A549 (cell line): ENCODE data around the gene GAS7. TPM values are rescaled to one million over a fixed set of nuclear protein-coding genes. Genes with fewer than 3 reads are reported as not detected.

Experiments
- ATAC-seq, 2 experiments: fragments of 200-7000 bp in 1 of 2; fragments of >200 bp in 1 of 2; cut with Nextera tagmentation in 1 of 2; cut with Tn5 transposase in 1 of 2; 3 replicates each; pipeline versions ENCODE4 v1.8.0 to v1.9.1; 2018 to 2020; ENCODE audit warnings: mild to moderate bottlenecking in 1 of 2, moderate library complexity in 1 of 2
- CTCF ChIA-PET: fragments of 300-600 bp; sonication (Branson Sonifier 250); formaldehyde crosslinking; extraction: SDS; loops from one replicate; lab custom pipeline; 2021; ENCODE audit warnings: antibody characterized with exemption, inconsistent platforms; lab: Yijun Ruan, JAX
- POLR2A ChIA-PET: fragments of 350-600 bp; formaldehyde crosslinking; extraction: SDS; loops from one replicate; lab custom pipeline; 2021; ENCODE audit warnings: antibody characterized with exemption, inconsistent platforms; lab: Yijun Ruan, JAX
- DNase-seq, 2 experiments: peaks; one replicate each; pipeline versions ENCODE4 v3.0.0 to v3.0.0-alpha.2; 2011 to 2016; ENCODE audit warnings: low read depth in 1 of 2, low spot score in 1 of 2
- FAIRE-seq: peaks from 2 replicates; lab custom pipeline; 2011; peaks lifted over from hg19 to GRCh38; lab: Jason Lieb, UNC
- H3K27ac ChIP-seq, 2 experiments: fragments of >200 bp; sonication (Bioruptor Twin); formaldehyde crosslinking; 3 replicates each; pipeline ENCODE4 v1.5.1; 2016 to 2017
- H3K4me1 ChIP-seq: fragments of >200 bp; sonication (Bioruptor Twin); formaldehyde crosslinking; 3 replicates; pipeline ENCODE4 v1.6.1; 2016
- H3K4me2 ChIP-seq: fragments of >200 bp; sonication (Bioruptor Twin); formaldehyde crosslinking; 3 replicates; pipeline ENCODE4 v1.6.1; 2016
- H3K4me3 ChIP-seq: fragments of >200 bp; sonication (Bioruptor Twin); formaldehyde crosslinking; 3 replicates; pipeline ENCODE4 v1.5.1; 2016
- H3K9me3 ChIP-seq: fragments of >200 bp; sonication (Bioruptor Twin); formaldehyde crosslinking; 3 replicates; pipeline ENCODE4 v1.6.1; 2016
- ATOH8 ChIP-seq: fragments of 250-450 bp; sonication (Bioruptor Pico); IDR thresholded peaks from 2 replicates; pipeline ENCODE4 v1.5.0; 2020; ENCODE audit warnings: low read depth, mild to moderate bottlenecking, moderate library complexity
- BCL3 ChIP-seq: fragments of >200 bp; sonication (Bioruptor Twin); formaldehyde crosslinking; IDR thresholded peaks from 3 replicates; pipeline ENCODE4 v1.6.1; 2016
- ELK1 ChIP-seq: fragments of 150-350 bp; IDR thresholded peaks from 2 replicates; pipeline ENCODE4 v1.6.1; 2014; ENCODE audit warnings: low read depth, mild to moderate bottlenecking, low read length
- EP300 ChIP-seq, 2 experiments: fragments of >200 bp; sonication (Bioruptor Twin); formaldehyde crosslinking; IDR thresholded peaks; 2 replicates in 1 of 2; 3 replicates in 1 of 2; pipeline ENCODE4 v1.6.1; 2016 to 2017
- FOXS1 ChIP-seq: fragments of 250-450 bp; sonication (Bioruptor Pico); IDR thresholded peaks from 2 replicates; pipeline ENCODE4 v1.5.0; 2020; ENCODE audit warnings: mild to moderate bottlenecking, moderate library complexity
- GATA3 ChIP-seq: IDR thresholded peaks from 2 replicates; pipeline ENCODE4 v1.6.1; 2012; ENCODE audit warnings: borderline replicate concordance
- HOXA7 ChIP-seq: fragments of 250-450 bp; sonication (Bioruptor Pico); IDR thresholded peaks from 2 replicates; pipeline ENCODE4 v1.5.0; 2020; ENCODE audit warnings: mild to moderate bottlenecking, moderate library complexity
- HOXB13 ChIP-seq: fragments of 250-450 bp; sonication (Bioruptor Pico); IDR thresholded peaks from 2 replicates; pipeline ENCODE4 v1.5.0; 2020; ENCODE audit warnings: low read depth, mild to moderate bottlenecking, moderate library complexity
- JUNB ChIP-seq: fragments of >200 bp; sonication (Bioruptor Twin); formaldehyde crosslinking; IDR thresholded peaks from 2 replicates; pipeline ENCODE4 v1.6.1; 2016
- KDM1A ChIP-seq: fragments of 200-600 bp; sonication (generic); IDR thresholded peaks from 2 replicates; pipeline ENCODE4 v1.6.1; 2016; ENCODE audit warnings: low read depth, mild to moderate bottlenecking
- MAFK ChIP-seq: fragments of 450-650 bp; IDR thresholded peaks from 2 replicates; pipeline ENCODE4 v1.6.1; 2014; ENCODE audit not compliant: partially characterized antibody
- MAX ChIP-seq: IDR thresholded peaks from 2 replicates; pipeline ENCODE4 v1.6.1; 2012
- NR3C1 ChIP-seq: fragments of >200 bp; sonication (Bioruptor Twin); formaldehyde crosslinking; IDR thresholded peaks from 3 replicates; pipeline ENCODE4 v1.6.1; 2017
- RARB ChIP-seq: fragments of 250-450 bp; sonication (Bioruptor Pico); IDR thresholded peaks from 2 replicates; pipeline ENCODE4 v1.8.0; 2021; ENCODE audit warnings: mild to moderate bottlenecking, moderate library complexity
- REST ChIP-seq: fragments of 200-600 bp; sonication (generic); IDR thresholded peaks from 2 replicates; pipeline ENCODE4 v1.6.1; 2016; ENCODE audit warnings: antibody characterized with exemption, mild to moderate bottlenecking, moderate library complexity
- TFCP2L1 ChIP-seq: fragments of 250-450 bp; sonication (Bioruptor Pico); IDR thresholded peaks from 2 replicates; pipeline ENCODE4 v1.5.0; 2021; ENCODE audit warnings: mild to moderate bottlenecking
- TP53 ChIP-seq: fragments of 250-450 bp; sonication (Bioruptor Pico); IDR thresholded peaks from 2 replicates; pipeline ENCODE4 v1.5.0; 2021; ENCODE audit warnings: mild to moderate bottlenecking, moderate library complexity
- ZC3H11A ChIP-seq: fragments of 450-650 bp; IDR thresholded peaks from 2 replicates; pipeline ENCODE4 v1.6.1; 2014; ENCODE audit warnings: antibody characterized with exemption, mild to moderate bottlenecking
- ZFP36 ChIP-seq: fragments of 450-650 bp; IDR thresholded peaks from 2 replicates; pipeline ENCODE4 v1.6.1; 2014; ENCODE audit warnings: borderline replicate concordance; ENCODE audit not compliant: partially characterized antibody
- ZNF302 ChIP-seq: fragments of 250-450 bp; sonication (Bioruptor Pico); IDR thresholded peaks from 2 replicates; pipeline ENCODE4 v1.9.0; 2021; ENCODE audit warnings: inconsistent platforms, mild to moderate bottlenecking, moderate library complexity
- WGBS: methylation state at CpG from one replicate; pipeline ENCODE4 v1.1.6; 2017; ENCODE audit errors: missing lambda C conversion rate; 5-methylcytosine and 5-hydroxymethylcytosine counted together
- polyA plus RNA-seq, 4 experiments: library from polyadenylated mRNA; depleted of rRNA in 3 of 4; stranded (reverse); fragments of >200 nt; fragmentation: RNase III in 1 of 4; extraction: RNeasy Plus Mini Kit Qiagen cat#74134 plus additional on column Dnase treatment in 1 of 4; gene quantifications; 2 replicates in 3 of 4; 3 replicates in 1 of 4; pipeline ENCODE4 v1.2.3, GENCODE V29; 2011 to 2017

The GAS7 gene
- polyA plus RNA-seq, 2 of the 4 experiments (the other 2 are of a cell fraction): 1.3 to 1.5 TPM

- ChIA-PET POLR2A (no interaction called here), CTCF (interaction anchor here (0.8 to 1.5 kb wide), 4 partner anchors 10 to 34 kb away, joined by 3 to 4 read pairs (median 4); no protein-coding TSS in a partner anchor)
- Histone ChIP-seq H3K4me2 (no peak overlapping the region), H3K27ac (no peak overlapping the region), H3K4me3 (no peak overlapping the region), H3K9me3 (peaks cover 13% of the 10 kb centered on the region), H3K4me1 (no peaks in the 10 kb centered on the region)
- ATAC-seq (no peak), FAIRE-seq (no peak), DNase-seq (no peak)
- TF ChIP-seq EP300 (IDR thresholded peaks at IDR 0.05): no peak
- peak; percentile 15 for TF ChIP-seq MAFK
- 82% methylated on average over 13 of the region's 14 CpGs for WGBS
Measured at GRCh38 chr17:10062691-10063385, 135.6 kb downstream of the GAS7 start.

GRCh38 chr17:10061111-10061845 is 137.1 kb downstream of the GAS7 start:
- Histone ChIP-seq H3K9me3 (peaks cover 13% of the 10 kb centered on the region), H3K4me2 (no peak overlapping the region), H3K4me3 (no peak overlapping the region), H3K4me1 (no peaks in the 10 kb centered on the region), H3K27ac (no peak overlapping the region)
- FAIRE-seq (no peak), ATAC-seq (no peak), DNase-seq (no peak)
- ChIA-PET POLR2A (no interaction called here), CTCF (no interaction called here)
- no peak for TF ChIP-seq HOXA7
- TF ChIP-seq JUNB: no peak
- no peak for TF ChIP-seq ATOH8 (CRISPR knock-in tag)
- TF ChIP-seq NR3C1: no peak
- no peak for TF ChIP-seq TP53 (CRISPR knock-in tag)
- TF ChIP-seq ZNF302 (CRISPR knock-in tag): no peak
- no peak for TF ChIP-seq ELK1
- no peak for TF ChIP-seq ZC3H11A
- no peak for TF ChIP-seq FOXS1 (CRISPR knock-in tag)
- TF ChIP-seq HOXB13: no peak
- TF ChIP-seq MAX: no peak
- WGBS: 62% methylated on average over 13 of the region's 13 CpGs

- whole genome bisulfite sequencing: 52% methylated on average over 8 of the region's 8 CpGs
- H3K27ac ChIP-seq: no peak overlapping the region
Measured at GRCh38 chr17:10060526-10060925, 137.9 kb downstream of the GAS7 start.

More at GRCh38 chr17:10060526-10060925, 137.9 kb downstream of the GAS7 start:
- DNase-seq: no peak
- peaks cover 8% of the 10 kb centered on the region; the same call in 2 of the 3 replicates for H3K9me3 ChIP-seq
- no peak overlapping the region for H3K4me3 ChIP-seq
- TF ChIP-seq ZFP36: peak; percentile 21
- no peak for TF ChIP-seq HOXA7
- no peak for TF ChIP-seq REST
- no peak for TF ChIP-seq BCL3
- no peak for TF ChIP-seq RARB (CRISPR knock-in tag)
- no peak for TF ChIP-seq KDM1A
- TF ChIP-seq TFCP2L1 (CRISPR knock-in tag): no peak
- TF ChIP-seq GATA3: no peak
- ChIA-PET CTCF (interaction anchor here (0.6 to 1.6 kb wide), 2 partner anchors 11 to 120 kb away, joined by 3 to 4 read pairs; no protein-coding TSS in a partner anchor), POLR2A (no interaction called here)
- no peaks in the 10 kb centered on the region for H3K4me1 ChIP-seq
- no peak for ATAC-seq
- no peak for FAIRE-seq
- H3K4me2 ChIP-seq: no peak overlapping the region
